HK-2 (cell line): ENCODE measurements around the gene NDC80.
"Not testable (repeated sequence)": the region's sequence is repeated elsewhere in the genome, so short reads cannot be mapped to it uniquely, and the experiment has no call there.

Experiments used
- DNase-seq: peaks from one replicate; pipeline ENCODE4 v3.0.0-alpha.2; 2018; ENCODE audit not compliant: unreplicated experiment

Gene NDC80

GRCh38 chr18:2627821-2628276 lies 56.5 kb downstream of the NDC80 start:
- no peak for DNase-seq

GRCh38 chr18:2629003-2629402 lies 57.6 kb downstream of the NDC80 start:
- DNase-seq: no peak

GRCh38 chr18:2635586-2635985 lies 64.2 kb downstream of the NDC80 start:
- no peak for DNase-seq

- DNase-seq: no peak
Observed at GRCh38 chr18:2636126-2636631, 64.8 kb downstream of the NDC80 start.

GRCh38 chr18:2641638-2642037 lies 70.3 kb downstream of the NDC80 start:
- DNase-seq: no peak

- DNase-seq: no peak
Observed at GRCh38 chr18:2642771-2643170, 71.4 kb downstream of the NDC80 start.

- DNase-seq: no peak
Observed at GRCh38 chr18:2644535-2644934, 73.2 kb downstream of the NDC80 start.

- DNase-seq: no peak
Observed at GRCh38 chr18:2651981-2652380, 80.6 kb downstream of the NDC80 start.

GRCh38 chr18:2653467-2653866 lies 82.1 kb downstream of the NDC80 start:
- no peak for DNase-seq

- DNase-seq: no peak
Observed at GRCh38 chr18:2654169-2654927, 83.0 kb downstream of the NDC80 start.

- DNase-seq: no peak
Observed at GRCh38 chr18:2654928-2655177, 83.5 kb downstream of the NDC80 start.

GRCh38 chr18:2655178-2655953 lies 84.0 kb downstream of the NDC80 start, which contains the start of gene SMCHD1:
Gene SMCHD1 (plus strand): TSS chr18:2655726. CDS start chr18:2656076, 350 bp downstream.
- peak; percentile 76 for DNase-seq

- DNase-seq: no peak
Observed at GRCh38 chr18:2655954-2656236, 84.5 kb downstream of the NDC80 start.

- peak; percentile 24 for DNase-seq
Observed at GRCh38 chr18:2656237-2656980, 85.1 kb downstream of the NDC80 start.

- no peak for DNase-seq
Observed at GRCh38 chr18:2656981-2657512, 85.7 kb downstream of the NDC80 start.

- DNase-seq: no peak
Observed at GRCh38 chr18:2657788-2658458, 86.6 kb downstream of the NDC80 start.

- DNase-seq: not testable (repeated sequence)
Observed at GRCh38 chr18:2660849-2661248, 89.5 kb downstream of the NDC80 start.

- DNase-seq: not testable (repeated sequence)
Observed at GRCh38 chr18:2662288-2662687, 90.9 kb downstream of the NDC80 start.

GRCh38 chr18:2662990-2663389 lies 91.6 kb downstream of the NDC80 start:
- DNase-seq: no peak
